Mesendoderm (in vitro differentiated cells): ENCODE results near the gene RTN4R.
"Not testable (repeated sequence)": the region's sequence is repeated elsewhere in the genome, so short reads cannot be mapped to it uniquely, and the experiment has no call there.

ENCODE experiments used
- DNase-seq: peaks from one replicate; pipeline ENCODE4 v3.0.0; 2013
- H2AK5ac ChIP-seq: 2 replicates; pipeline ENCODE4 v1.6.1; 2013; ENCODE audit warnings: low read length, inconsistent platforms
- H2BK120ac ChIP-seq: 2 replicates; pipeline ENCODE4 v1.6.1; 2013; ENCODE audit warnings: low read depth, mild to moderate bottlenecking, low read length, moderate library complexity, mixed read lengths
- H2BK15ac ChIP-seq: replicated peaks from 2 replicates; pipeline ENCODE4 v1.6.1; 2013; ENCODE audit warnings: low read depth, mild to moderate bottlenecking, moderate library complexity
- H2BK5ac ChIP-seq: 2 replicates; pipeline ENCODE4 v1.6.1; 2013; ENCODE audit warnings: low read length, inconsistent platforms
- H3K18ac ChIP-seq: 2 replicates; pipeline ENCODE4 v1.6.1; 2013; ENCODE audit warnings: mild to moderate bottlenecking, low read length, mixed read lengths
- H3K23ac ChIP-seq: one replicate; pipeline ENCODE4 v1.6.1; 2013; ENCODE audit warnings: low read length
- H3K27ac ChIP-seq: 2 replicates; pipeline ENCODE4 v1.5.1; 2013; ENCODE audit warnings: low read depth, mild to moderate bottlenecking, inconsistent platforms, low read length, moderate library complexity
- H3K27me3 ChIP-seq: 2 replicates; pipeline ENCODE4 v1.6.1; 2013; ENCODE audit warnings: low read length, control low read depth, mild to moderate bottlenecking, inconsistent platforms; ENCODE audit not compliant: insufficient read depth, poor library complexity
- H3K36me3 ChIP-seq: 2 replicates; pipeline ENCODE4 v1.6.1; 2013; ENCODE audit warnings: low read length, inconsistent platforms; ENCODE audit not compliant: control insufficient read depth, insufficient read depth
- H3K4ac ChIP-seq: one replicate; pipeline ENCODE4 v1.6.1; 2013; ENCODE audit warnings: low read depth, mild to moderate bottlenecking, low read length, moderate library complexity
- H3K4me1 ChIP-seq: 2 replicates; pipeline ENCODE4 v1.6.1; 2013; ENCODE audit warnings: low read depth, low read length, inconsistent platforms; ENCODE audit not compliant: control insufficient read depth
- H3K4me2 ChIP-seq: 2 replicates; pipeline ENCODE4 v1.6.1; 2013; ENCODE audit warnings: low read length
- H3K4me3 ChIP-seq: 2 replicates; pipeline ENCODE4 v1.5.1; 2013; ENCODE audit warnings: mild to moderate bottlenecking, low read length
- H3K56ac ChIP-seq: one replicate; pipeline ENCODE4 v1.6.1; 2013; ENCODE audit warnings: low read length
- H3K79me1 ChIP-seq: 2 replicates; pipeline ENCODE4 v1.6.1; 2013; ENCODE audit warnings: low read length, inconsistent platforms
- H3K79me2 ChIP-seq: 2 replicates; pipeline ENCODE4 v1.6.1; 2013; ENCODE audit warnings: mild to moderate bottlenecking, low read length; ENCODE audit not compliant: control insufficient read depth, insufficient read depth
- H3K9ac ChIP-seq: 2 replicates; pipeline ENCODE4 v1.6.1; 2013; ENCODE audit warnings: low read length, inconsistent platforms
- H4K5ac ChIP-seq: one replicate; pipeline ENCODE4 v1.6.1; 2013; ENCODE audit warnings: low read length
- H4K8ac ChIP-seq: one replicate; pipeline ENCODE4 v1.6.1; 2013; ENCODE audit warnings: low read depth, mild to moderate bottlenecking, control low read depth, low read length, moderate library complexity
- WGBS: extraction: QIAGEN DNeasy Blood & Tissue Kit; methylation state at CpG from one replicate; pipeline ENCODE4 v1.1.7; 2013; ENCODE audit warnings: low lambda C conversion rate, missing lambda C conversion rate; ENCODE audit not compliant: insufficient coverage; ENCODE audit errors: extremely low coverage; 5-methylcytosine and 5-hydroxymethylcytosine counted together

The RTN4R gene

DNA sequence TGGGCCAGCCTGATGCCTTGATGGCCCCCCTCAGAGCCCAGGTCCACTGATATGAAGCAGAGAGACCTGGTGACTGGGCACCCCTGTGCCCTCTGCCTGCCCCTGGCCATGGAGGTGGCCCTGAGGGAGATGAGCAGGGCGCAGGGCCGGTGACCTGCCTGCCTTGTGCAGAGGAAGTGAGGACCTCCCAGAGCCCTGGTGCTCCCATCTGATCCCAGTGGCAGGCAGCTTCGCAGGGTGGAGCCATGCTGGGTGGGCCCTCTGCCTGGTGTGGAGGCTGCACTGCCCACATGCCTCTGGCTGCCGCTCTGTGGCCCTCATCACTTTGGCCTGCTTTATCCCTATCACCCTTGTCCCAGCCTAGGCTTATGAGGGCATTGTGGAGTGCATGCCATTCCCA lies 1.1 kb upstream of the RTN4R start:
- not testable (repeated sequence) for H3K79me1 ChIP-seq, H2BK120ac ChIP-seq, H3K79me2 ChIP-seq, H3K4ac ChIP-seq, H2BK5ac ChIP-seq, H2AK5ac ChIP-seq, H3K18ac ChIP-seq, H4K5ac ChIP-seq, H3K36me3 ChIP-seq, H3K4me3 ChIP-seq, H3K4me1 ChIP-seq, H4K8ac ChIP-seq, DNase-seq, H3K27me3 ChIP-seq, H3K23ac ChIP-seq, H2BK15ac ChIP-seq, H3K9ac ChIP-seq, H3K27ac ChIP-seq, H3K4me2 ChIP-seq, H3K56ac ChIP-seq
- no CpG with 5 or more reads among the region's 4 CpGs for WGBS

DNA sequence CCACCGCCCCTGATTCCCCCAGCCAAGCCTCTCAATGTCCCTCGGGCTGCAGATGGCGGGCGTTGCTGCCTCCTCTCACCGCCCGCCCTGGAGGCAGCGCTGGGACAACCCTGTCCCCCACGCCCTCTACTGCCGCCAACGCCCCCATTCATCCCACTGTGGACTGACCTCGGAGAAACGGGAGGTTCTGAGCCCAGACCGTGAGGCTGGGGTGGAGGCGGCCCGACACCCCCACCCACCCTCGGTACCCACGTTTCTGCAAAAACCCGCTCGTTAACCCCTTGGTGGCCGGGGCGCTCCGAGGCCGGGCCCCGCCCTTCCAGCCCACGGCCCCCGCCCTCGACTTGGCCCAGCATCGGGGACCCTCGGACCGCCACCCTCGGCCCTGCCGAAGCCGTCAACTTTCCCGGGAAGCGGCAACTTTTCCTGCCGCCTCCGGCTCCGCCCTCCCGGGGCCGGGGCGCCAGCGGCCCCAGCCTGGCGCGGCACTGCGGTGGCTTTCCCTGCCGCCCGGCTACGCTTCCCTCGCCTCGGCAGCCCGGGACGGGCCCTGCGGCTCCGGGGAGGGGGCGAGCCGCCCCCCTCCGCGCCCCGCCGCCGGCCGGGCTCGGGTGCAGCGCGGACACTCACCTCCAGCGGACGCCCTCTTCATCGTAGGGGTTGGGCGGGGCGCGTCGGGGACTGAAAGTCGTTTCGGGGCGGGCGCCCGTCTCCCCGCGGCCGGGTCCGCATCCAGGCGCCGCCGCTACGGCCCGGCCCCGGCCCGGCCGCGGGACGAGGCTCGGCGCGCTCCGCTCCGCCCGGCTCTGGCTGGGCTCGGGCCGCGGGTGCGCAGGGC lies 458 bp downstream of the RTN4R start:
- peak overlapping the region; percentile 34 for H3K4me3 ChIP-seq

DNA sequence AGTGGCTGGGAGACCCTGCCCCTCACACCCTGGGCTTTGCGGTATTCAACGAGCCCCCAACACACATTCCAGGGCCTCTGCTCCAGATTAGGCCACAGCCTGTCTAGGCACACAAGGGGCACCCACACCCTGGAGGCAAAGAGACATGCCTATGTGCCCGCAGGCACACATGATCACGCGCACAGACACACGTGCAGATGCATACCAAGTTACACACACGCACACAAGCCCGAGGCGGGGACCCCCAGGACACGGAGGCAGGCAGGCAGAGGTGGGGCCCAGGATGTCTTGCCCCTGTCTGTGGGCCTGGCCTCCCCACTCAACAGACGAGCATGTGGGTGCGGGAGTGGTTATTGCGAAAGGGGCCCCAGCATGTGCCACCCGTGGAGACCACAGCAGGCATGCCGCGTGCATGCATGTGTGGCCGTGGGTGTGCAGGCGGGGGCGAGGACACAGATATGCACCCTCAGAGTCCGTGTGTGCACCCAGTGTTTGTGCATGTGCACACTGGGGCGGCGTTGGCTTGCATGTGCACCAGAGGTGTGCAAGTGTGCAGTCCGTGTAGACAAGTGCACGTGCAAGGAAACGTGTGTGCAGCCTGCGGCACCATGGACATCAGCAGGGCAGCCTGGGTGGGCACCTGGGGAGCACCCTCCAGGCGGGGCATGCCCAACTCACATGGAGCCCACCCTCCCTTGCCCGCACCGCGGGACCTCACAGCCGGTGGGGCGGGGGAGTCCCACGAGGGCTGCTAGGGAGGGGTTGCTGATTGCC lies 1.3 kb downstream of the RTN4R start:
- H2BK120ac ChIP-seq, H2BK15ac ChIP-seq, H3K4me1 ChIP-seq, H3K79me2 ChIP-seq, H3K4me3 ChIP-seq, H3K27ac ChIP-seq, H3K36me3 ChIP-seq, H3K4me2 ChIP-seq, H3K18ac ChIP-seq, H4K5ac ChIP-seq, H4K8ac ChIP-seq, H3K27me3 ChIP-seq, H3K79me1 ChIP-seq, DNase-seq, H3K4ac ChIP-seq, H3K56ac ChIP-seq, H2AK5ac ChIP-seq, H2BK5ac ChIP-seq: not testable (repeated sequence)
- peak overlapping the region; percentile 9 for H3K9ac ChIP-seq
- no CpG with 5 or more reads among the region's 33 CpGs for WGBS
- H3K23ac ChIP-seq: peak overlapping the region; percentile 99

More for the DNA sequence above, 458 bp downstream of the RTN4R start:
- H3K23ac ChIP-seq: no peak overlapping the region
- H3K27me3 ChIP-seq: no peaks in the 10 kb centered on the region
- H3K18ac ChIP-seq: peak overlapping the region; percentile 65
- H4K5ac ChIP-seq: no peak overlapping the region
- H2BK15ac ChIP-seq: no peak overlapping the region
- H2BK120ac ChIP-seq: no peak overlapping the region
- H3K4me2 ChIP-seq: peak overlapping the region; percentile 59
- H3K4me1 ChIP-seq: no peaks in the 10 kb centered on the region
- H3K27ac ChIP-seq: no peak overlapping the region
- peak; percentile 20 for DNase-seq
- H3K79me2 ChIP-seq: no peaks in the 10 kb centered on the region
- no peak overlapping the region for H4K8ac ChIP-seq
- H3K4ac ChIP-seq: no peak overlapping the region
- H3K9ac ChIP-seq: peak overlapping the region; percentile 64
- no peak overlapping the region for H2BK5ac ChIP-seq
- no CpG with 5 or more reads among the region's 101 CpGs for WGBS
- peak overlapping the region; percentile 74 for H3K56ac ChIP-seq
- no peak overlapping the region for H2AK5ac ChIP-seq
- no peaks in the 10 kb centered on the region for H3K36me3 ChIP-seq
- H3K79me1 ChIP-seq: no peaks in the 10 kb centered on the region

DNA sequence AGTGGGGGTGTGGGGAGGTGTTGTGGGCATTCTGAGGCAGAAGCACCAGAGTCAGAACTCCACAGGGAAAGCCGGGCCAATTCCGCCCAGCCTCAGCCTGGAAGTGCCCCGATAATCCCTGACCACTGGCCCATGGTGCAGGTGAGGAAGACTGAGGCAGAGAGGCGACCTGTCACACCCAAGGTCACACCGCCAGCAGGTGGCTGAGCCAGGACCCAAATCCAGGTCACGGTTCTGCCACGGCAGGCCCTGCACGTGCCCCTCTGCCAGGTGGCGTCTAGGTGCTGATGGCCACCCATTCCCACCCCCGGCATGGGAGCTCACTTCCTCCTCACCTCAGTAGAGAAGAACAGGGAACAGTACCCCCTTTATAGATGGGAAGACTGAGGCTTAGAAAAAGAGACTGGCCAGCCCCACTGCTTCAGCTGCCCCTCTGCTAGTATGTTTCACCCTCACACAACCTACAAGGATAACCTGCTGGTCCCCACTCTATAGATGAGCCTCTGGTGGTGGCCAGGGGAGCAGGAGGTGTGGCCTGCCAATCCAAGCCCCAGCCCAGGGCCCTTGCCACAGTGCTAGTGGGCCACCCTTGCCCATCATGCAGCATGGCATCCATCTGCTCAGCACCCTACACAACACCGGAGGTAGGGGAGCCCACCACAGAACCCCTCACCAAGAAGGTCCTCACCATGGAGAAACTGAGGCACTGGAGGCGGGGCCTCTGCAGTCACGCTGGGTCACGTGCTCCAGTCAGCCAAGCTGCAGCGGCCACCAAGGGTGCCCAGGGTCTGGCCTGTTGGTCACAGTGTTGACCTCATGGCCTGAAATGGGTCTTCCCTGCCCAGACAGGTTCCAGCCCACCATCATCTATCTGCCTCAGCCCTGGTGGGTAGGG lies 2.1 kb downstream of the RTN4R start:
- H3K18ac ChIP-seq, DNase-seq, H3K56ac ChIP-seq, H4K5ac ChIP-seq, H3K79me1 ChIP-seq, H3K9ac ChIP-seq, H3K4me2 ChIP-seq, H3K4ac ChIP-seq, H4K8ac ChIP-seq, H3K4me1 ChIP-seq, H3K23ac ChIP-seq, H3K4me3 ChIP-seq, H2BK5ac ChIP-seq, H3K36me3 ChIP-seq, H3K27ac ChIP-seq, H2BK15ac ChIP-seq, H2AK5ac ChIP-seq, H2BK120ac ChIP-seq, H3K27me3 ChIP-seq, H3K79me2 ChIP-seq: not testable (repeated sequence)
- WGBS: no CpG with 5 or more reads among the region's 15 CpGs

DNA sequence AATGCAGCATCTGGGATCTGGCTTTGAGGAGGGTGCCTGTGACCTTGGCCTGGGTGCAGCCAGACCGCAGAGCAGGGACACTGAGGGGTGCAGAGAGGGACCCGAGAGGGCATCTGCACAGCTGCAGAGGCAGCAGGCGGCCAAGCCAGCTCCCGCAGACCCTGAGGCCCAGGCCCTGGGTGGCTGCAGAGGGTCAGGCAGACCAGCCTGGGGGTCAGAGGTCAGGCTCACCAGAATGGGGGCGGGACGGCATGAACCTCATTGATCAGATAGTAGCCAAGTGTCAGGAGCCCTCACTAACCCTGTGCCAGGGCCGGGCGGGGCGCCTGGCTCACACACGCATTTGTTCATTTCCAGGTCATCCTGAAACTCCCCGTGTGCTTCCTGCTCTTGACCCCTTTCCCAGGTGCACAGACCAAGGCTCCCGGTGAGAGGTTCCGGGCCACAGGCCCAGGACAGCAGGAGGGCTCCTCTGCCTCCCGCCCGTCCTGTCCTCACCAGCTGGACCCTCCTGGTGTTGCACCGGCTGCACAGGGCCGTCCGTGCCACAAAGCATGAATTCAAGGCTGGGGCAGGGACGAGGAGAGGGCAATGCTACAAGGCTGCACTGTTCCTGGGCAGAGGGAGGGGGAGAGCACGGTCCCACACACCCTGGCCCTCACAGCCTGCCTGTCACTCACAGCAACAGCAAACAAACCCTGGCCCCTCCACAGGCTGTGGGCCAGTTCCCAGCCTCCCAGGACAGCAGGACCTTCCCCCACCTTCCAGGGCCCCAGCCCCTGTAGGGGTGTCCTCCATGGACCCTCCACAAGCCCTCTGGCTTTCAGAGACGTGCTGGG lies 3.3 kb downstream of the RTN4R start:
- no peak overlapping the region for H3K56ac ChIP-seq
- no peak overlapping the region for H3K18ac ChIP-seq
- no peak overlapping the region for H2BK5ac ChIP-seq
- H3K9ac ChIP-seq: no peak overlapping the region
- no peaks in the 10 kb centered on the region for H3K27me3 ChIP-seq
- H3K4me3 ChIP-seq: no peak overlapping the region
- no peak overlapping the region for H4K5ac ChIP-seq
- no CpG with 5 or more reads among the region's 21 CpGs for WGBS
- no peak overlapping the region for H2AK5ac ChIP-seq
- no peaks in the 10 kb centered on the region for H3K79me2 ChIP-seq
- no peak overlapping the region for H3K27ac ChIP-seq
- H3K23ac ChIP-seq: no peak overlapping the region
- H3K4ac ChIP-seq: no peak overlapping the region
- no peaks in the 10 kb centered on the region for H3K4me1 ChIP-seq
- peaks cover 3% of the 10 kb centered on the region for H3K79me1 ChIP-seq
- H4K8ac ChIP-seq: no peak overlapping the region
- DNase-seq: no peak
- H2BK120ac ChIP-seq: no peak overlapping the region
- no peak overlapping the region for H3K4me2 ChIP-seq
- no peaks in the 10 kb centered on the region for H3K36me3 ChIP-seq
- H2BK15ac ChIP-seq: no peak overlapping the region
